HCT116 (cell line): Measurements from ENCODE around the gene MEX3B.

Experiments used
- CTCF ChIP-seq, 3 experiments: fragments of 200-600 bp in 1 of 3; sonication (generic) in 1 of 3; IDR thresholded peaks in 2 of 3; conservative IDR thresholded peaks in 1 of 3; 2 replicates each; pipeline ENCODE4 v1.5.1; 2012 to 2017; ENCODE audit warnings: low read depth in 2 of 3, low read length in 2 of 3, antibody characterized with exemption in 1 of 3, borderline replicate concordance in 1 of 3, control low read depth in 1 of 3, mild to moderate bottlenecking in 1 of 3, mixed read lengths in 1 of 3, mixed run types in 1 of 3, moderate library complexity in 1 of 3; ENCODE audit not compliant: insufficient read depth in 1 of 3
- EZH2 ChIP-seq: fragments of 200-600 bp; sonication (generic); IDR thresholded peaks from 2 replicates; pipeline ENCODE4 v1.6.1; 2017; ENCODE audit warnings: antibody characterized with exemption, mixed run types
- POLR2A ChIP-seq: IDR thresholded peaks from 2 replicates; pipeline ENCODE4 v1.7.0; 2011; ENCODE audit warnings: borderline replicate concordance; ENCODE audit not compliant: insufficient read depth, insufficient read length; ENCODE audit errors: extremely low read depth
- POLR2AphosphoS5 ChIP-seq: IDR thresholded peaks from 2 replicates; pipeline ENCODE4 v1.6.1; 2011; ENCODE audit warnings: mild to moderate bottlenecking, low read depth, low read length, moderate library complexity
- REST ChIP-seq: IDR thresholded peaks from 2 replicates; pipeline ENCODE4 v1.6.1; 2012; ENCODE audit warnings: low read depth
- SP1 ChIP-seq: IDR thresholded peaks from 2 replicates; pipeline ENCODE4 v1.6.1; 2012; ENCODE audit warnings: low read depth
- YY1 ChIP-seq: IDR thresholded peaks from 2 replicates; pipeline ENCODE4 v1.6.1; 2011; ENCODE audit warnings: low read length, low read depth, moderate library complexity, mild to moderate bottlenecking; ENCODE audit not compliant: insufficient replicate concordance; ENCODE audit errors: extremely low read depth
- ZBTB33 ChIP-seq: IDR thresholded peaks from 2 replicates; pipeline ENCODE4 v1.6.1; 2011; ENCODE audit warnings: mild to moderate bottlenecking, low read length, moderate library complexity; ENCODE audit not compliant: insufficient replicate concordance; ENCODE audit errors: extremely low read depth

- TF ChIP-seq POLR2AphosphoS5 (no peak), SP1 (no peak), CTCF (IDR thresholded peaks at IDR 0.05 in 2 of 3, conservative IDR thresholded peaks at IDR 0.05 in 1 of 3; ENCODE audit: borderline replicate concordance in 1 of 3, insufficient read depth in 1 of 3, low read depth in 2 of 3, low read length in 2 of 3) (no peak), POLR2A (no peak), YY1 (no peak), REST (no peak), EZH2 (no peak), ZBTB33 (no peak)
These were observed 20.6 kb upstream of the MEX3B start for GRCh38 chr15:82066455-82066854.
